ENCODE results near the gene TBRG4.
A peak's percentile ranks its signal among the peaks of the same experiment; 100 is the strongest.
"Not testable (repeated sequence)": the region's sequence is repeated elsewhere in the genome, so short reads cannot be mapped to it uniquely, and the experiment has no call there.

The TBRG4 gene

DNA sequence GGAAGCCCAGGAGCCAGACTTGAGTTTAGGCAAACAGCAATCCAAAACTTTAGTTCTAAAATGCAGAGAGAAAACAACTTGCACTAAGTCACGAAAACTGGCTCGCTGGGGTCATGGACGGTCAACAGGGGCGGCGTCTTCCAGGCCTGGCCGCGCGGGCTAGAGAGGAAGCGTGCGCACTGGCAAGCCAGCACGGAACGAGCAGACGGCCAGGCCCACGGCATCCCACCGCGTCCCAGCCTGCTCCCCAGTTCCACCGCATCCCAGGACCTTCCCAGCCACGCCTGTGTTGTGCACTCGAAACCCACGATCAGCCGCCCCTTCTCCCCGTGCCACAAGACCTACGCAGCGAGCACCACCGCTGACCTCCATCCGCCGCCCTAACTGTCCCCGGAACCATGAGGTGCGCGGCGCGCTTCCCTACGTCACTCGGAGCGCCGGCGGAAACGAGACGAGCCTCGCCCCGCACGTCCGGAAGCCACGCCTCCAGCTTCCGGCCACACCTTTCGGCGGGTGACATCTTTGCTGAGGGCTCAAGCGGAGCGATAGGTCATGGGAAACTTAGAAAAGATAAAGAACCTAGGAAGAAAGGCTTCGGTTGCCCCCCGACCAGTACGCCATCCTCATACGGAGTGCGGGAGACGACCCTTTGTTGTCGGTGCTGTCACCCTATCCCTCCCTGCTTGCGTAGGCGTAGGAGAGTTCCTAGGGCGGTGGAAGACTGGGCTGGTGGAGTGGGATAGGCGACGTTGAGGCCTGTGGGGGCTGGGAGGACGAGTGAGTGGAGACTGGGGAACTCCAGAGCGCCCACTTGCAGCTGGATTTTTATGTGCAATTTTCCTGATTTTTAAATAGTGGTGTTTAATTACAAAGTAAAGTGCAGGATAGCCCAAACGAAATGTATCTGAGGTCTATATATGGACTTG is at the start of gene TBRG4:
Gene TBRG4, minus strand, starts transcription at position 400 of the 926 bp plus-strand sequence. CDS start 2,460 bp downstream, outside the sequence.
- DNase-seq: peak; percentile 96 to 97

GRCh38 chr7:45161138-45161537 is 49.6 kb upstream of the TBRG4 start:
- DNase-seq: no peak

GRCh38 chr7:45160417-45160881 is 49.0 kb upstream of the TBRG4 start:
- no peak for DNase-seq

- no peak for DNase-seq
These were observed 47.8 kb upstream of the TBRG4 start for GRCh38 chr7:45159296-45159695.

DNA sequence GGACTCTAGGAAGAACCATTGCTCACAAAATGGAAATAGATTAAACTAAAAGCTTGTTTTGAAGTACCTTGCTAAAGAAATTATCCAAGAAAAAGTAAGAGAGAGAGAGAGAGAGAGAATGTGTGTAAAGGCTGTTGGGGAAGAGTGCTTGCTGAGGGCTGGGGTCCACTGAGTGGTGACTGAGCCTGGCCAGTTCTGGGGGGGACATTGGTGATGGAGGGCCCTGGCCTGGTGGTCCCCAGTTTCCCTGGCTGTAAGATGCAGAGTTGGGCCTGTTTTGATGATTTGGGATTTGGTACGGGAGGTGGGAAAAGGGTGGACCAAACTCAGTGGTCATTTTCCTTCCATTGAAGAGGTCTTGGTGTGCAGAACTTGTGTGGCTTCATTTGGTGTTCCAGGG is 47.0 kb upstream of the TBRG4 start:
- DNase-seq: no peak

DNA sequence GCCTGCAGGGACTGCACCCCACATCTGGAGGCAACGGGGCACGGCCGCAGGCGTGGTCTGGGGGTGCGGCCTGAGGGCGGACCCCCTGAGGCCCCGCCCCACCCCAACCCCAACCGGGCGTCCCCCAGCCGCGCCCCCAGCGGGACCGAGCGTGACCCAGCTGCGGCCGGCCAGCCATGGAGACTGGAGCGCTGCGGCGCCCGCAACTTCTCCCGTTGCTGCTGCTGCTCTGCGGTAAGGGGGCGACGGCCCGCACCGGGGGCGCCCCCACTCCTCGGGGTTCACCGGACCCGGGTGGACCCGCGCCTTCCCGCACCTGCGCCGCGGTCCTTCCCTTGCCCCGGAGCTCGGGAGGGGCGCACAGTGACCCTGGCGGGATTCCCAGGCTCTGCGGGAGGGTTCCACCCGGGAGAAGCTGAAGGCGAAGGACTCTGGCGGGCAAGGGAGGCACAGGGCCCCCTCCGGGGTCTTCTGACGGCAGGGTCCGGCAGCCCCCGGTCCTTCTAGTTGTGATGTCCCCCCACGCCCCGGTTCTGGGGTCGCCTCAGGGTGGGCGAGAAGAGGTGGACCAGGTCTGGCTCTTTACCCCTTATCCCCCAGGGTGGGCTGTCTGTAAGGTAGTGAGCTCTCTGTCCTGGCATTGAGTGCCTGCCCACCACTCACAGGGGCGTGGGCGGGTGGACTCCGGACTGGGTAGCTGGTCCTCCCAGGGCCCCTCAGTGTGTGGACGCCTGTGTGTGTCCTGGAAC is 46.3 kb upstream of the TBRG4 start, which contains the start of gene RAMP3:
Gene RAMP3, plus strand, starts transcription at position 139 of the 749 bp plus-strand sequence. Its CDS starts 38 bp downstream, at position 177.
- DNase-seq: no peak

DNA sequence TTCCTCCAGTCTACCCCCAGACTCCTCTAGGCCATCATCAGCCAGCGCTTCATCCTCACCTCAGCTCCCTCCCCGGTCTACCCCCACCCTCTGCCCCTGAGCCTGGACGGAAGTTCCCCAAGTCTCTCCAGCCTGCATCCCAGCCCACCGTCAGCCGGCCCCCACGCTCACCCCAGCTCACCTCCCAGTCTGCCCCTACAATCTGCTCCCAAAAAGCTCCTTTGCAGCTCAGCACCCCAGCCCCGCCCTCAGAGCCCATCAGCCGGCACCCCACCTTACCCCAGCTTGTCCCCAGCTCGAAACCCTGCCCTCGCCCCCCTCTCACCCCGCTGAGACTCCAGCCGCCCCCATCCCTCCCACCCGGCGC is 45.8 kb upstream of the TBRG4 start:
- DNase-seq: no peak

DNA sequence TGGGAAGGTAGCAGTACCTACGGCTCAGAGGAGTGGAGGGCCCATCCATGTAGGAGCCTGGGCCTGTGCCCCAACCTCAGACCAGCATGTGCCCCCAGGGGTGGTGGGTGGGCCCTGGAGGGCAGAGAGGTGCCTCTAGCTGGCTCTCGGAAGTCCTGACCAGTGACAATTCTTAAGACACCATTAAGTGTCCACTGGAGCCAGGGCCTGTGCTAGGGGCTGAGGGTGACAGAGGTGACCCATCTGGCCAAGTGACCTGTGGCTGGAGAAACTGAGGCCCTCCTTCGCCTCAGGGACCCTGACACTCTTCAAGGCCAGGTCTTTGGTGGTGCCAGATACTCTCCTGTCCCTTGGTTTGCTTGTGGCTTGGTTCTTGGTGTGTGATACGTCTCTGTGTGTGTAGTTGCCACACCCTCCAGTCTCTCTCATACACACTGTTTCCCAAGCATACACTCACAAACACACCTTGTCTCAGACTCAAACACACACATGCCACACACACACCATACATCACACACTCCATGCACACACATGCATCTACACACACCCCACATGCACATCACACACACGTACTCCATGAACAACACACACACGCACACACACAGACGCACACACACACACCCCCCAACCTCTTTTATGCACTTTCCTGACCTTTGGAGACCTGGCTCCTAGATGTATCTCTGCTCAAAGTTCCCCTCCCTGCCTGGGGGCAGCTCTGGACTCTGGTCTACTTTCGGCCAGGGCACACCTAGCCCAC is 45.2 kb upstream of the TBRG4 start:
- DNase-seq: no peak

DNA sequence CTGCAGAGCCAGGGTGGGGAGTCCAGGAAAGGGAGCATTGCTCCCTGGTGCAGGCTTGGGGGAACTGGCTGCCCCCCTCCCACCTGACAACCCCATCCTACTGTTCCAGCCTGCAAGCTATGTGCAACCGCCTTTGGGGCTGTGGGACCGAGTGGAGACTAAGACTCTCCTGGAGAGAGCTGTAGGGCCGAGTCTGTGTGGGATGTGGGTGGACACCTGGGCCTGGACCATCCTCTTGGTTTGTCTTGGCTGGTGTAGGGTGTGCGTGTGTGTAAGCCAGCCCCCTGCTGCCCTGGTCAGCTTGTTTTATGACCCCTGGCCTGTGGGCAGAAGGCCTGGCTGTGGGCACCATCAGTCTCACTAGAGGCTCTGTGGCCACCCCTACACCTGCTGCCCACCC is 44.4 kb upstream of the TBRG4 start:
- DNase-seq: no peak

DNA sequence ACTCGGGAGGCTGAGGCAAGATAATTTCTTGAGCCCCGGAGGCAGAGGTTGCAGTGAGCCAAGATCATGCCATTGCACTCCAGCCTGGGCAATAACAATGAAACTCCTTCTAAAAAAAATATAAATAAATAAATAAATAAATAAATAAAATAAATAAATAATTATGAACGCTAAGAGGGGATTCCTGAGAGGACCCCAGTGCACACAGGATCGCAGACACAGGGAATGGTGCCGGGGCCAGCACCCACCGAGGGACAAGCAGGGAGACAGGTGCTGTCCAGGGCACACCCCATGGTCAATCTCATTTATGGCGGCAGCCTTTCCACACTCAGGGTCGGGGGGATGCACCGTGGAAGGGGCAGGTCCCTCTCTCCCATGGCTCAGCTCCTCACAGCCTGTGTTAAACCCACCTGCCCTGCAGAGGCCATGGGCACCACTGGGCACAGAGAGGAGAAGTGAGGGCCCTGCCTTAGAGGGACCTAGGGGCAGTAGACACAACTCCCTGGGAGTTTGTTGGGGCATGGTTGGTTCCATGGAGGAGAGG is 43.9 kb upstream of the TBRG4 start:
- no peak for DNase-seq

- DNase-seq: not testable (repeated sequence)
These were observed 42.4 kb upstream of the TBRG4 start for GRCh38 chr7:45153861-45154260.

GRCh38 chr7:45153233-45153632 is 41.7 kb upstream of the TBRG4 start:
- no peak for DNase-seq

GRCh38 chr7:45151967-45152366 is 40.5 kb upstream of the TBRG4 start:
- DNase-seq: no peak

DNA sequence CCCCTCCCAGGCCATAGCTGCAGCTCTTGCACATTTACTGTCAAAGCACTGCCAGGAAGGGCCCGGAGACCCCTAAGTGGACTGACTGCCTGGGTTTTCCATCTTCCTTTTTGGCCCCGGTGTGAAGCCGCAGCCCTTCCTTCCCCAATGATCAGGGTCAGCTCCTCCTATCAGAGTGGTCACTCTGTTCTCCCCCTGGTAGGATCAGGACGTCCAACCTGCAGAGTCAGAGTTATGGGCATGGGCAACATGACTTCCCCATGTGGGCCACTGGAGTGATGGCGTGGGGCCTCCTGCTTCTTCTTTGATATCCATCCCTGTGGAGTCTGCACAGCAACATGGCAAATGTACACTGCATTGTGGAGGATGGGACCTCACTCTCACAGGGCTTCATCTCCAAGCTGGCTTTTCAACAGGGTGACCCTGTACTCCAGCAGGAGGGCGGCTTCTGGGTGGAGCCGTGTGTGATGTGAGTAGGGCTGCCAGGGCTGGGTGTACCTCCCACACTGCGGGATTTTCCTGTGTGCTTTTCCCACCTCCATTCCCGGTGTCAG is 39.7 kb upstream of the TBRG4 start:
- DNase-seq: no peak

DNA sequence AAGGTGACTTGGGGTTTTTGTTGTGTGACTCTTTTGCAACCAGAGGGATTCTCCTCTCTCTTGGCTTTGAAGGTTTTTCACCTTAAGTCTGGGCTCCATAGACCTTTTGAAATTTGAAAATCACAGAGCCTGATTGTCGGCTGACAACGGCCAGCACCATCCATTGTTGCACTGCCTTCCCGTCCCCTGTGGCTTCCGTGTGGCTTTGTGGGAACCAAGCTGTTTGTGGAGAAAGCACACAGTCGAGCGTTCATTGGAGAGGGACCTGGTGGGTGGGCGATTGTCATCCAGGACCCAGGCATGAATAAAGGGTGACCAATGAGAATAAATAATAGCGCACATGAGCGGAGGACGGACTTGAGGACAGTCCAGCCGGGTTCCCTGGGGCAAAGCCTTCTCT is 38.7 kb upstream of the TBRG4 start:
- DNase-seq: no peak

DNA sequence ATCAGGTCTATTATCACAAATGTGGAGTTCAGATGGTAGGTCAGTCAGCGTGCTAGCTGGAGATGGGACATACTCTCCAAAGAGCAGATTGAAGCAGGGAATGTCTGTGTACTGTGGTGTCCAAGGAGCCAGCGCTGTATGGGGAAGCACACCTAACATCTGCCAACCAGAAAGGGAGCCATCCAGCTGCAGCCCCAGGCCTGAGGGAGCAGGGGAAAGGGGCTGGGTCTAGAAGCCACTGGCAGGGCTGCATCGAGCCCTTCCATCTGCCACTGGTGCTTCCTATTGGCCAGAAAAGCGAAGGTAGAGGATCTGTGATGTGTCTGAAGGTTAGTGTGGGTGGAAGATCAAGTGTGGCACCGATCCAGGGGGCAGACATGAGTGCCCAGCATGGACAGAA is 38.1 kb upstream of the TBRG4 start:
- no peak for DNase-seq

GRCh38 chr7:45148653-45148973 is 37.1 kb upstream of the TBRG4 start:
- no peak for DNase-seq

GRCh38 chr7:45147858-45148652 is 36.6 kb upstream of the TBRG4 start:
- DNase-seq: no peak

- no peak for DNase-seq
These were observed 35.3 kb upstream of the TBRG4 start for GRCh38 chr7:45146531-45147379.

DNA sequence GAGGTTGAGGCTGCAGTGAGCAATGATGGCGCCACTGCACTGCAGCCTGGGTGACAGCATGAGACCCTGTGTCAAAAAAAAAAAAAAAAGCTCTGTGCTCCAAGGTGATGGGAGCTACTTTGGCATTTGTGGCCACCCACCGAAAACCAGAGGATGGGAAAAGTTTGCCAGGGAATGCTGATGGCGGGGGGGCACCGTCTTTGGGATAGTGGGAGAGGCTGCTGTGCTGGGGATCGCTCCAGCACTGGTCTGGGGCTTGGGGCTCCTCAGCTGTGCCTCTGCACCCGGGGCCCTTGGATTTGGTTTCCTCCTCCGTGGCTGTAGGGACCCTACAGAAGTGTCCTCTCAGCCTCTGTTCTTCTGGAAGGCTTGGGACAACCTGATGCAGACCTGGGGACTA is 34.4 kb upstream of the TBRG4 start:
- no peak for DNase-seq

DNA sequence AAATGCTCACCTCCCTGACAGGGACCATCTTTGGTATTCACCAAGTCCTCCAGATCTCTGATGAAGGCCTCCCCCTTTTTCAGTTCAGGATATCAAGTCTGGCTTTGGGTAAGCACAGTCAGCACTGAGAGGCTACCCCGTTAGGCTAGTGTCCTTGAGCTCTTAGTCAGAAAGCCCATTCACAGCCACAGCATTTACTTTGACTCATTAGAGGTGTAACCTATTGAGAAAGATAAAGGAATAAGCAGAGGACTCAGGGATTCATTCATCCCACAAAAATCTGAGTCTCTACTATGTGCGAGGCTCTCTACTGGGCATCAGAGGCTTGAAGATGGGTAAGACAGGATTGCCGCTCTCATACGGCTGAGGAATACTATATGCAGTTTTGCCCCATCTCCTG is 32.1 kb upstream of the TBRG4 start:
- no peak for DNase-seq

Data from activated T-cell treated with anti-CD3 and anti-CD28 coated beads, Interleukin-2, amount 50 U/mL, for 48 hours (primary cell).